Measurements from ENCODE around the gene DNAJB8. TPM values are rescaled to one million over a fixed set of nuclear protein-coding genes. Genes with fewer than 3 reads are reported as not detected.

DNAJB8 gene
- total RNA-seq, 4 donors from 2014 or later = not detected

DNA sequence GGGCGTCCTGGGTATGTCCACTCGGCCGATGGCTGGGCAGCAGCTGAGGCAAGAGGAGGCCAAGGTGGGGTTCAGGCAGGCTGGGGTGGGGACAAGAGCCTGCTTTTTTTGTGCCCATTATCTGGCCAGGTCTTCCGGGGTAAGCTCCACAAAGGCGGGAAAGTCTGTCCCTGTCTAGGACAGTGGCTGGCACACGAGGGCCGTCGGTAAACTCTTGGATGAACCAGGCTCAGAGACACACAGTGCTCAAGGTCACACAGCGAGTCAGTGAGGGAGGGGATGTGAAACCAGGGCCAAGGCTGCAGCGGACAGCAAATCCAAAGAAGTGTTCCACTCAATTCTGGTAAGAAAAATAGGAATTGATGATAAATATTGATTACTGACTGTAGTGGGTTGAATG lies 2.9 kb downstream of the DNAJB8 start:
- intact Hi-C loops (cut with DNase I; ENCODE audit: low total_unique reads) = no loop called here
- no peak for ATAC-seq
- Histone ChIP-seq H3K27ac (no peak overlapping the region), H3K36me3 (no peaks in the 10 kb centered on the region), H3K27me3 (peaks cover 0 to 2% (median 0%) of the 10 kb centered on the region in 3 donors), H3K4me1 (no peaks in the 10 kb centered on the region), H3K9me3 (no peaks in the 10 kb centered on the region), H3K4me3 (no peak overlapping the region)
- no peak for TF ChIP-seq POLR2A (IDR thresholded peaks at IDR 0.05)
- TF ChIP-seq, protein P1, sequence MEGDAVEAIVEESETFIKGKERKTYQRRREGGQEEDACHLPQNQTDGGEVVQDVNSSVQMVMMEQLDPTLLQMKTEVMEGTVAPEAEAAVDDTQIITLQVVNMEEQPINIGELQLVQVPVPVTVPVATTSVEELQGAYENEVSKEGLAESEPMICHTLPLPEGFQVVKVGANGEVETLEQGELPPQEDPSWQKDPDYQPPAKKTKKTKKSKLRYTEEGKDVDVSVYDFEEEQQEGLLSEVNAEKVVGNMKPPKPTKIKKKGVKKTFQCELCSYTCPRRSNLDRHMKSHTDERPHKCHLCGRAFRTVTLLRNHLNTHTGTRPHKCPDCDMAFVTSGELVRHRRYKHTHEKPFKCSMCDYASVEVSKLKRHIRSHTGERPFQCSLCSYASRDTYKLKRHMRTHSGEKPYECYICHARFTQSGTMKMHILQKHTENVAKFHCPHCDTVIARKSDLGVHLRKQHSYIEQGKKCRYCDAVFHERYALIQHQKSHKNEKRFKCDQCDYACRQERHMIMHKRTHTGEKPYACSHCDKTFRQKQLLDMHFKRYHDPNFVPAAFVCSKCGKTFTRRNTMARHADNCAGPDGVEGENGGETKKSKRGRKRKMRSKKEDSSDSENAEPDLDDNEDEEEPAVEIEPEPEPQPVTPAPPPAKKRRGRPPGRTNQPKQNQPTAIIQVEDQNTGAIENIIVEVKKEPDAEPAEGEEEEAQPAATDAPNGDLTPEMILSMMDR (IDR thresholded peaks at IDR 0.05 in 4 of 5, conservative IDR thresholded peaks at IDR 0.05 in 1 of 5) = no peak
- DNase-seq = no peak
- in situ Hi-C loops (cut with MboI; ENCODE audit: low sequenced_read_pairs in 4 of 4) = no loop called here

DNA sequence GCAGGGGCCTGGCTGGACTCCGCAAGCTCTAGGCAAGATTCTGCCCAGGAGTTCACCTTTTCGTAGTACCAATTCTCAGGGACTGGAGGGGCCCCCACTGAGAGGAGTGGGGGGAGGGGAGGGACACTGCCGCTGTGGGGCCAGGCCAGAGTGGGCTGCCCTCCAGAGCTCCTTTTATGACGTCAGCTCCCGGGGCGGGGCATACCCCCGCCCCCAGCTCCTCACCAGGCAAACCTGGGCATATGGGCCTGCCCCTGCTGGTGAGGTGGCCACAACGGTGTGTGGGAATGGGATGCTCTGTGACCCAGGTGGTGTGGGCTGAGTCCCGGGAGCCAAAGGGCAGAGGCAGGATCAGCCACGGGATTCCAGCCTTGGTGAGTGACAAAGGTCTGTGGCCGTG lies 3.3 kb downstream of the DNAJB8 start:
- peaks cover 0 to 2% (median 0%) of the 10 kb centered on the region in 3 donors for H3K27me3 ChIP-seq
- TF ChIP-seq, protein P1 (IDR thresholded peaks at IDR 0.05 in 4 of 5, conservative IDR thresholded peaks at IDR 0.05 in 1 of 5) = no peak
- no peak for TF ChIP-seq POLR2A (IDR thresholded peaks at IDR 0.05)
- no peak for DNase-seq

DNA sequence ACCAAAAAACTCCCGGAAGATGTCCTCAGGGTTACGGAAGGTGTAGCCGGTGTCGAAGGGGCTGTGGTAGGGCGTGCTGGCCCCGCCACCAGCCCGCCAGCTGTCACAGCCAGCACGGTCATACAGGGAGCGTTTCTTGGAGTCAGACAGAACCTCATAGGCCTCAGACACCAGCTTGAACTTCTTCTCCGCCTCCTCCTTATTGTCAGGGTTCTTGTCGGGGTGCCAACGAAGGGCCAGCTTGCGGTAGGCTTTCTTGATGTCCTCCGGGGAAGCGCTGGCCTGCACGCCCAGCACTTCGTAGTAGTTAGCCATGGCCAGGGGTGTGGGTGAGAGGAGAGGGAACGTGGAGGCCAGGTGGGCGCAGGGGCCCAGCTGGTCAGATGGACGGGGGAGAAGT lies 3.8 kb downstream of the DNAJB8 start:
- Histone ChIP-seq H3K27ac (no peak overlapping the region), H3K4me3 (no peak overlapping the region), H3K9me3 (no peaks in the 10 kb centered on the region), H3K36me3 (no peaks in the 10 kb centered on the region), H3K27me3 (peaks cover 0 to 2% (median 0%) of the 10 kb centered on the region in 3 donors), H3K4me1 (no peaks in the 10 kb centered on the region)
- ATAC-seq = no peak
- TF ChIP-seq, protein P1 (IDR thresholded peaks at IDR 0.05 in 4 of 5, conservative IDR thresholded peaks at IDR 0.05 in 1 of 5) = no peak
- TF ChIP-seq POLR2A (IDR thresholded peaks at IDR 0.05) = no peak
- in situ Hi-C loops (cut with MboI; ENCODE audit: low sequenced_read_pairs in 4 of 4) (no loop called here), intact Hi-C loops (cut with DNase I; ENCODE audit: low total_unique reads) (no loop called here)
- DNase-seq = no peak

More for the DNA sequence above, 3.3 kb downstream of the DNAJB8 start:
- no peak for ATAC-seq
- no peak overlapping the region for H3K4me3 ChIP-seq
- H3K36me3 ChIP-seq = no peaks in the 10 kb centered on the region
- no peak overlapping the region for H3K27ac ChIP-seq
- no peaks in the 10 kb centered on the region for H3K4me1 ChIP-seq
- H3K9me3 ChIP-seq = no peaks in the 10 kb centered on the region
- in situ Hi-C loops (cut with MboI; ENCODE audit: low sequenced_read_pairs in 4 of 4) (no loop called here), intact Hi-C loops (cut with DNase I; ENCODE audit: low total_unique reads) (no loop called here)

DNA sequence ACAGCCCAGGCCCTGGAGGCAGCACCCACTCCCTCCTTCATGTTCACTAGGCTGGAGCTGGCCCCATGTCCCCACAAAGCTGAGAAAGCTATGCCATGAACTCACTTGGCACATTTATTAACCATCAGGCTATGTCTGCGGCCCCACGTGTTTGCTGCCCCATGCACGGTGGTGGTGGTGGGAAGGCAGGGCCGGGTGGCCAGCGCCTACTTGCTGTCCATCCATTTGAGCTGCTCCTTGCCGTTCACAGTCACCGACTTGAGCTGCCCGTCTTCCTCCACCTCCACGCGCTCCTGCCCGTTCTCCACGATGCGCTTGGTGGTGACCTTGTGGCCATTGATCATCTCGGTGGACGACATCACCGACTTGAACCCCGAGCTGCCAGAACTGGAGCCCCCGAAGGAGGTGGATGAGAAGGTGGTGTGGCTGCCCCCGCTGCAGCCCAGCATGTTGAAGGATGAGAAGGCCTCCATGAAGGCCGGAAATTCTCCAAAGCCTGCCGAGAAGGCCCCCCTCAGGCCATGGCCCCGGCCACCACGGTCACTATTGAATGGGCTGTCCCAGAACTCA lies 4.3 kb downstream of the DNAJB8 start:
- H3K9me3 ChIP-seq = no peaks in the 10 kb centered on the region
- no peak overlapping the region for H3K4me3 ChIP-seq
- in situ Hi-C loops (cut with MboI; ENCODE audit: low sequenced_read_pairs in 4 of 4) (no loop called here), intact Hi-C loops (cut with DNase I; ENCODE audit: low total_unique reads) (no loop called here)
- H3K36me3 ChIP-seq = no peaks in the 10 kb centered on the region
- no peaks in the 10 kb centered on the region for H3K4me1 ChIP-seq
- peaks cover 0 to 2% (median 0%) of the 10 kb centered on the region in 3 donors for H3K27me3 ChIP-seq
- no peak overlapping the region for H3K27ac ChIP-seq
- DNase-seq = no peak
- TF ChIP-seq POLR2A (IDR thresholded peaks at IDR 0.05) = no peak
- TF ChIP-seq, protein P1 (IDR thresholded peaks at IDR 0.05 in 4 of 5, conservative IDR thresholded peaks at IDR 0.05 in 1 of 5) = no peak
- no peak for ATAC-seq

DNA sequence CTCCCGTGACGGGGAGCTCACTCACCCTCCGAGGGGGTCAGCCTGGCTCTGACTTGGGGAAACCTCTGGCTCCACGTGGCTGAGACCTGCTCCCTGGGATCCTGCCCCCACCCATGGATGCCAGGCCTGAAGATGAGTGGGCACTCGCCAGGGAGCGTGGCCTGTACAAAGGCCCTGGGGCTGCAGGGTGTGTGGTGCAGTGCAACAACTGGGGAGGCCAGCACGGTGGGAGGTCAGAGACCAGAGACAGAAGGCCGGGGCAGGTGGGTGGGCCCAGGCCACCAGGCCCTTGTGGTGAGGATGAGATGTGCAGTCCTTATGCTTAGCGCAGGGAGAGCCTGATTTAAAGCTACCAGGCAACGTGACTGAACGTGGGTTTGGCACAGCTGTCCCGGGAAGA lies 5.0 kb downstream of the DNAJB8 start:
- DNase-seq = no peak
- no peaks in the 10 kb centered on the region for H3K36me3 ChIP-seq
- intact Hi-C loops (cut with DNase I; ENCODE audit: low total_unique reads) (no loop called here), in situ Hi-C loops (cut with MboI; ENCODE audit: low sequenced_read_pairs in 4 of 4) (no loop called here)
- no peak for TF ChIP-seq POLR2A (IDR thresholded peaks at IDR 0.05)
- TF ChIP-seq, protein P1 (IDR thresholded peaks at IDR 0.05 in 4 of 5, conservative IDR thresholded peaks at IDR 0.05 in 1 of 5) = no peak
- H3K9me3 ChIP-seq = no peaks in the 10 kb centered on the region
- no peak overlapping the region for H3K4me3 ChIP-seq
- ATAC-seq = no peak
- H3K27ac ChIP-seq = no peak overlapping the region
- no peaks in the 10 kb centered on the region for H3K27me3 ChIP-seq
- no peaks in the 10 kb centered on the region for H3K4me1 ChIP-seq
